ENCODE results near the gene FOXK1.

Gene FOXK1

GRCh38 chr7:4763794-4764185, 81.7 kb downstream of the FOXK1 start:
- DNase-seq (ENCODE audit: low spot score) (no peak), ATAC-seq (ENCODE audit: low read depth) (no peak)
- H3K27ac ChIP-seq (ENCODE audit: poor library complexity, severe bottlenecking): no peak overlapping the region
- H3K27me3 ChIP-seq (ENCODE audit: insufficient read depth, poor library complexity, severe bottlenecking): no peaks in the 10 kb centered on the region
- no peaks in the 10 kb centered on the region for H3K9me3 ChIP-seq (ENCODE audit: severe bottlenecking)
- TF ChIP-seq CTCF (IDR thresholded peaks at IDR 0.05; ENCODE audit: poor library complexity, severe bottlenecking): no peak
- H3K4me3 ChIP-seq (ENCODE audit: severe bottlenecking): no peak overlapping the region
- H3K4me1 ChIP-seq (ENCODE audit: insufficient read depth, poor library complexity, severe bottlenecking): no peaks in the 10 kb centered on the region
- H3K36me3 ChIP-seq (ENCODE audit: low read depth): peaks cover 67% of the 10 kb centered on the region

- DNase-seq (ENCODE audit: low spot score): no peak
- ATAC-seq (ENCODE audit: low read depth): no peak
- Histone ChIP-seq H3K27ac (ENCODE audit: poor library complexity, severe bottlenecking) (no peak overlapping the region), H3K27me3 (ENCODE audit: insufficient read depth, poor library complexity, severe bottlenecking) (no peaks in the 10 kb centered on the region), H3K4me1 (ENCODE audit: insufficient read depth, poor library complexity, severe bottlenecking) (no peaks in the 10 kb centered on the region), H3K9me3 (ENCODE audit: severe bottlenecking) (no peaks in the 10 kb centered on the region), H3K4me3 (ENCODE audit: severe bottlenecking) (no peak overlapping the region), H3K36me3 (ENCODE audit: low read depth) (peaks cover 62% of the 10 kb centered on the region)
- no peak for TF ChIP-seq CTCF (IDR thresholded peaks at IDR 0.05; ENCODE audit: poor library complexity, severe bottlenecking)
These were observed 82.4 kb downstream of the FOXK1 start for GRCh38 chr7:4764402-4765007.

- Histone ChIP-seq H3K36me3 (ENCODE audit: low read depth) (peaks cover 48% of the 10 kb centered on the region), H3K27me3 (ENCODE audit: insufficient read depth, poor library complexity, severe bottlenecking) (no peaks in the 10 kb centered on the region), H3K4me3 (ENCODE audit: severe bottlenecking) (no peak overlapping the region), H3K4me1 (ENCODE audit: insufficient read depth, poor library complexity, severe bottlenecking) (no peaks in the 10 kb centered on the region), H3K9me3 (ENCODE audit: severe bottlenecking) (no peaks in the 10 kb centered on the region), H3K27ac (ENCODE audit: poor library complexity, severe bottlenecking) (no peak overlapping the region)
- no peak for DNase-seq (ENCODE audit: low spot score)
- no peak for ATAC-seq (ENCODE audit: low read depth)
- TF ChIP-seq CTCF (IDR thresholded peaks at IDR 0.05; ENCODE audit: poor library complexity, severe bottlenecking): peak; percentile 33
These were observed 83.8 kb downstream of the FOXK1 start for GRCh38 chr7:4765776-4766490.

GRCh38 chr7:4766666-4767519, 84.8 kb downstream of the FOXK1 start:
- no peak for ATAC-seq (ENCODE audit: low read depth)
- Histone ChIP-seq H3K9me3 (ENCODE audit: severe bottlenecking) (no peaks in the 10 kb centered on the region), H3K4me3 (ENCODE audit: severe bottlenecking) (no peak overlapping the region), H3K27ac (ENCODE audit: poor library complexity, severe bottlenecking) (no peak overlapping the region), H3K4me1 (ENCODE audit: insufficient read depth, poor library complexity, severe bottlenecking) (no peaks in the 10 kb centered on the region), H3K36me3 (ENCODE audit: low read depth) (peaks cover 41% of the 10 kb centered on the region), H3K27me3 (ENCODE audit: insufficient read depth, poor library complexity, severe bottlenecking) (no peaks in the 10 kb centered on the region)
- DNase-seq (ENCODE audit: low spot score): no peak
- no peak for TF ChIP-seq CTCF (IDR thresholded peaks at IDR 0.05; ENCODE audit: poor library complexity, severe bottlenecking)
